CD8-positive, alpha-beta memory T cell (primary cell): ENCODE measurements around the gene FOXA1. TPM values are rescaled to one million over a fixed set of nuclear protein-coding genes. Genes with fewer than 3 reads are reported as not detected.

Source experiments
- CTCF ChIA-PET: fragments of 350-600 bp; sonication (Branson Sonifier 250); formaldehyde crosslinking; loops from one replicate; lab custom pipeline; 2021; ENCODE audit warnings: antibody characterized with exemption; lab: Charles Lee
- POLR2A ChIA-PET: fragments of 350-600 bp; sonication (Branson Sonifier 250); formaldehyde crosslinking; loops from one replicate; lab custom pipeline; 2021; ENCODE audit warnings: antibody characterized with exemption; lab: Charles Lee
- DNase-seq, 5 donors: peaks; one replicate each; pipeline versions ENCODE4 v3.0.0 to v3.0.0-alpha.2; 2020 to 2022; ENCODE audit warnings: mixed read lengths in 1 of 5
- H3K27ac ChIP-seq: one replicate; pipeline ENCODE4 v1.7.0; 2013; ENCODE audit warnings: low read depth, mild to moderate bottlenecking, low read length, moderate library complexity
- H3K27me3 ChIP-seq: 2 replicates; pipeline ENCODE4 v1.7.0; 2013; ENCODE audit warnings: low read length, mild to moderate bottlenecking; ENCODE audit not compliant: insufficient read depth, poor library complexity, severe bottlenecking
- H3K36me3 ChIP-seq: 2 replicates; pipeline ENCODE4 v1.7.0; 2013; ENCODE audit warnings: mild to moderate bottlenecking, low read length, moderate library complexity; ENCODE audit not compliant: insufficient read depth
- H3K4me1 ChIP-seq: 2 replicates; pipeline ENCODE4 v1.7.0; 2013; ENCODE audit warnings: mild to moderate bottlenecking, low read length, moderate library complexity; ENCODE audit not compliant: insufficient read depth
- H3K4me3 ChIP-seq: 2 replicates; pipeline ENCODE4 v1.7.0; 2013; ENCODE audit warnings: mild to moderate bottlenecking, low read length
- H3K9me3 ChIP-seq: 2 replicates; pipeline ENCODE4 v1.7.0; 2013; ENCODE audit warnings: mild to moderate bottlenecking, low read length
- H3K27ac Mint-ChIP-seq, 8 donors: one replicate each; pipeline ENCODE4 v1.8.0; 2020 to 2021; ENCODE audit warnings: mixed read lengths in 8 of 8, mild to moderate bottlenecking in 6 of 8, inconsistent platforms in 3 of 8, moderate library complexity in 3 of 8
- H3K27me3 Mint-ChIP-seq, 2 donors: one replicate each; pipeline ENCODE4 v1.8.0; 2020 to 2021; ENCODE audit warnings: mixed read lengths in 2 of 2, mild to moderate bottlenecking in 1 of 2, moderate library complexity in 1 of 2
- H3K36me3 Mint-ChIP-seq, 3 donors: one replicate each; pipeline ENCODE4 v1.8.0; 2020 to 2021; ENCODE audit warnings: mixed read lengths in 3 of 3, inconsistent platforms in 1 of 3, mild to moderate bottlenecking in 1 of 3
- H3K4me1 Mint-ChIP-seq, 3 donors: one replicate each; pipeline ENCODE4 v1.8.0; 2020 to 2021; ENCODE audit warnings: mixed read lengths in 3 of 3, inconsistent platforms in 1 of 3, mild to moderate bottlenecking in 1 of 3
- H3K4me3 Mint-ChIP-seq, 7 donors: one replicate each; pipeline ENCODE4 v1.8.0; 2020 to 2021; ENCODE audit warnings: mixed read lengths in 7 of 7, mild to moderate bottlenecking in 6 of 7, moderate library complexity in 4 of 7, inconsistent platforms in 2 of 7
- H3K9me3 Mint-ChIP-seq, 5 donors: one replicate each; pipeline ENCODE4 v1.8.0; 2020 to 2022; ENCODE audit warnings: mixed read lengths in 5 of 5, mild to moderate bottlenecking in 3 of 5, moderate library complexity in 2 of 5, inconsistent platforms in 1 of 5
- polyA plus RNA-seq: library from polyadenylated mRNA; unstranded; fragments of 300-500 nt; fragmentation: Illumina TruSeq; gene quantifications from one replicate; pipeline ENCODE4 v1.2.3, GENCODE V29; 2021
- total RNA-seq, 2 experiments: library from RNA; stranded (reverse); gene quantifications; one replicate each; pipeline ENCODE4 v1.2.3, GENCODE V29; 2021

FOXA1 gene
- total and polyA plus RNA-seq, 3 experiments from 2014 or later = 0.42 TPM; not detected in 2

DNA sequence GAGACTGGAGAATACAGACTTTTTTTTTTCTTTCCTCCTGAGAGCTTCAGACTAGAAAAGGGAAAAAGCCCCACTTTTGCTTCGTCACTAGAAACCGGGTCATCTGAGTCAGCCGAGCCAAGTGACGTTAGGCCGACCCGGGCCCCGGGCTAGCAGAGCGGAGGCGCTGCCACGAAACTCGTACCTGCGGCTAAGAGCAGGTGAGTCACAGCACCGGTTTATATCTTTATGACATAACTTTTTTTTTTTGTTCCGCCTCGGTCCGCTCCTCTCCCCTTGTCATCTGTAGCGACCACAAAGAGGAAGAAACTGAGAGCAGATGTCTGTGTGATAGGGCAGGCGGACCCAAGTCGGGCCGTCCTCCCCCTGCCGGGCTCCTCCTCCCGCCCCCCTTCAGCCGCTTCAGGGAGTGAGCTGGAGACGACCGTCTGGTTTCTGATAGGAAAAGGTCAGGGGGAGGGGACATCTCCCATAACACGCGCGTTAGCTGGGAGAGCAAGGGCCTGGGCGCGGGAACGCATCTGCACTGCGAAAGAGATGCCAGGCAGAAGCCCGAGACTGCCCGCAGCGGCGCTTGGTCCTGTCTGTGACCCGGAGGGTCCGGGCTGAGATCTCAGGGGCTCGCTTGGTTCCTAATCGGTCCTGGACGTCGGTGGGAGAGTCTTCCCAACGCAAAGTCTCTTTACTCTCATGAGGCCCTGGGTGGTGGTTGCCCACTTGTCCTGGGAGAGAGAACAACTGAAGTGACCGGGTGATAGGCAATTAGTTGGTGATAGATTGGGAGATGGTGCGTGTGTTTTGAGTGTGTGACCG, 966 bp upstream of the FOXA1 start:
- Histone ChIP-seq H3K27me3 (peaks cover 43% of the 10 kb centered on the region), H3K36me3 (no peaks in the 10 kb centered on the region), H3K27ac (no peak overlapping the region), H3K4me3 (peak overlapping the region; percentile 15), H3K4me1 (peaks cover 10% of the 10 kb centered on the region), H3K9me3 (no peaks in the 10 kb centered on the region)
- Mint-ChIP-seq H3K27me3 (peaks cover 69 to 72% of the 10 kb centered on the region in 2 donors), H3K27ac (peak overlapping the region in 3 of 8 donors; percentile 59 to 73 (median 70)), H3K4me3 (peak overlapping the region in 6 of 7 donors; percentile 35 to 67 (median 50)), H3K9me3 (peaks cover 9 to 45% (median 20%) of the 10 kb centered on the region in 5 donors), H3K4me1 (peaks cover 14 to 27% (median 26%) of the 10 kb centered on the region in 3 donors), H3K36me3 (peaks cover 0 to 7% (median under 1%) of the 10 kb centered on the region in 3 donors)
- peak in 1 of 5 donors; percentile 17 for DNase-seq
- ChIA-PET CTCF (no interaction called here), POLR2A (no interaction called here)

DNA sequence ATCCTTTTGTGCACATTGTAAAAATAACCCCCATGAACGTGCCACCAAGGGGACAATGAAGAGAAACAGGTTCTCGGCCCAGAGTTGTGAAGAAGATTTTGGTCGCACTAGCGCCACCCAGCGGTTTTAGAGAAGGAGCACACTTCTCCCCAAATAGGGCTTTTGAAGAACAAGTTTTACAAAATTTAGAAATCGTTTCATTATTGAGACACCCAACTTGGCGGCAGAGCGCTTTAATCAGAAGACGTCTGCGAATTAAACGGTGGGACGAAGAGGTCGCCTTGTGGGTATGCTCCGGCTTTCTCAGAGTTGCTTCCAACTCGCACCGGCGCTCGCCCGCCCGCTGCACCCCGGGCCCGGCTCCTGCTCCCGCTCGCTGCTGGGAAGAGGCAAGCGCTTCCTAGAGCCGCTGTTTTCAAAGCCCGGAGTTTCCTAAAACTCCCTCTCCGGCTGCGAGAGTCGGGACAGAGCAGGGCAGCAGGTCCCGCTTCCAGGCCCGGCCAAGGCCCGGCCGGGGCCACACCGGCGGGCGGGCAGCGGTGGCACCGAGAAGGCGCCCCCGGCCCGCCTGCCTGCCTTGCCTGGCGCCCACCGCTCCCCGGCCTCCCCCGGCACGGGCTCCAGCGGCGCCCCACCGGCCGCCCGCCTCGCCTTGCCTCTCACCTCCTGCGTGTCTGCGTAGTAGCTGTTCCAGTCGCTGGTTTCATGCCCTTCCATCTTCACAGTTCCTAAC, 645 bp downstream of the FOXA1 start:
- POLR2A ChIA-PET = no interaction called here

DNA sequence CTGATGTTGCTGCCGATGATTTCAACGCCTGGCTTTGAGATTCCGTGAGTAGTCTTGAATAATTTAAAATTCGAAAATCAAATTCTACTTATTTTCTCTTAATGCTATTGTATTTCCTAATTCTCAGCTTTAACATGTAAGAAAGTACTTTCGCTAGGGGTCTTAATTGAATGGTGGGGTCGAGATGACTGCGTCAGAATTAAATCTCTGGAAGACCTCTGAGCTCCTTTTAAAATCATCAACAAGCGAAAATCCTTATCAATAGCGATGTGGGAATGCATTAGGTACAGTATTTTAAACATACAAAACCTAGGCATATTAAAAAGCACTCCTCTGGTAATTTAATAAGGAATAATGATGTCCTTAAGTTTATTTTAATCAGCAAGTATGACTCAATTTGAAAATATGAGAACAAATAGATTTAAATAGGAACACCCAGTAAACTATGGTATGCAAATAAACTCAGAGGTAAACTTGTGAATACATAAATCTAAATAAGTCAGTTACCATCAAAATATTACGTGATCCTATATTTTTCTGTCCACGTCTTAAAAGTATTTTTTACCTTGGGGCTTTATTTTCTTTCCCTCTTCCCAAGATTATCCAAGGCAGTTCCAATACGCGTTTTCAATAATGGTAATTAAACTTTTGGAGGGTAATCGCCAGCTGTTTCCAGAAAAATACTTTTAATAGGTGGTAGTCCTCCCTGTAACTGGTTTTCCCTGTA, 1.4 kb downstream of the FOXA1 start:
- POLR2A ChIA-PET = no interaction called here
- H3K27me3 ChIP-seq = peaks cover 33% of the 10 kb centered on the region
- Mint-ChIP-seq H3K4me1 (peaks cover 10 to 20% (median 20%) of the 10 kb centered on the region in 3 donors), H3K27ac (peak overlapping the region in 2 of 8 donors; percentile 45), H3K36me3 (peaks cover 0 to 7% (median 1%) of the 10 kb centered on the region in 3 donors), H3K9me3 (peaks cover 19 to 46% (median 22%) of the 10 kb centered on the region in 5 donors), H3K4me3 (peak overlapping the region in 4 of 7 donors; percentile 49 to 76 (median 63)), H3K27me3 (peaks cover 61 to 71% of the 10 kb centered on the region in 2 donors)
- H3K27ac ChIP-seq = no peak overlapping the region
- no peak for DNase-seq
- H3K4me3 ChIP-seq = no peak overlapping the region
- no peaks in the 10 kb centered on the region for H3K36me3 ChIP-seq
- CTCF ChIA-PET = no interaction called here
- H3K4me1 ChIP-seq = peaks cover 7% of the 10 kb centered on the region
- H3K9me3 ChIP-seq = no peaks in the 10 kb centered on the region

More for the DNA sequence above, 645 bp downstream of the FOXA1 start:
- Histone ChIP-seq H3K4me3 (no peak overlapping the region), H3K27ac (no peak overlapping the region), H3K36me3 (no peaks in the 10 kb centered on the region), H3K27me3 (peaks cover 34% of the 10 kb centered on the region), H3K9me3 (no peaks in the 10 kb centered on the region), H3K4me1 (peaks cover 10% of the 10 kb centered on the region)
- peak overlapping the region in 2 of 8 donors; percentile 0 to 45 for H3K27ac Mint-ChIP-seq
- no peak for DNase-seq
- H3K9me3 Mint-ChIP-seq = peaks cover 14 to 46% (median 20%) of the 10 kb centered on the region in 5 donors
- H3K27me3 Mint-ChIP-seq = peaks cover 63 to 71% of the 10 kb centered on the region in 2 donors
- H3K4me1 Mint-ChIP-seq = peaks cover 13 to 27% (median 26%) of the 10 kb centered on the region in 3 donors
- peaks cover 0 to 7% (median 1%) of the 10 kb centered on the region in 3 donors for H3K36me3 Mint-ChIP-seq
- CTCF ChIA-PET = no interaction called here
- H3K4me3 Mint-ChIP-seq = peak overlapping the region in 6 of 7 donors; percentile 49 to 76 (median 58)

DNA sequence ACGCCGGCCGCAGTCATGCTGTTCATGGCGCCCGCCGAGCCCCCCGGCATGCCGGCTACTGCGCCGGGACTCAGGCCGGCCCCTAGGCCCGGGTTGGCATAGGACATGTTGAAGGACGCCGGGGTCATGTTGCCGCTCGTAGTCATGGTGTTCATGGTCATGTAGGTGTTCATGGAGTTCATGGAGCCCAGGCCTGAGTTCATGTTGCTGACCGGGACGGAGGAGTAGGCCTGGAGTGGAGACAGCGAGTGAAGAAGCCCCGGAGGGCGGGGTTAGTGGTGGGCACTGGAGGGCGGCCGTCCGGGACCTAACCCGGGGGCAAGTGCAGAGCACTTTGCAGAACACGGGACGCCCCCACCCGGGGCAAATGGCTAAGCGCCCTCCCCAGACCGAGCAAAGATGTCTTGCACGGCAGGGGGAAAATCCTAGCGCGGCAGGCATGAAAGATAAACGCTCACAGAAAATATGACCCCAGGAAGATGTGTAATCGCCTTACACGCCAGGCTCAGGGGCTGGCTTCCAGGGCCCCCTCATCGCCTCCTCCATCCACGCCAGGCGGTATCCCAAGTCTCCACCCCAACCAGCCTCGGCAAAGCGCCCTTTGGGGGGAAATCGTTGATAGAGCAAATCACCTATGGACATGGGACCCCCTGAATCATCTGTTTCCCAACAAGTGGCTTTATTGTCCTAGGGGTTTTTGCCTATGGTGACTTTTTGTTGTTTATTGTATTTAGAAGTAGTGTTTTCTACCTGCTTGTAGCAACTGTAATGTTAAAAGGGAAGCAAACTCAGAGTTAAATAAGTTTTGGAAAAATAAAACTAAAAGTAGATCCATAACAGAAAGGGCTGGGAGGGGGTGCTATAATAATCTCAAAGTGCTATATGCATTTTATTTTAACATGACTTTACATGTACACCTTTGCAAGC, 2.3 kb downstream of the FOXA1 start:
- H3K4me1 Mint-ChIP-seq = peaks cover 10 to 20% (median 20%) of the 10 kb centered on the region in 3 donors
- no peak overlapping the region for H3K27ac ChIP-seq
- no peak for DNase-seq
- peaks cover 63 to 71% of the 10 kb centered on the region in 2 donors for H3K27me3 Mint-ChIP-seq
- no peaks in the 10 kb centered on the region for H3K9me3 ChIP-seq
- H3K4me1 ChIP-seq = peaks cover 7% of the 10 kb centered on the region
- H3K27ac Mint-ChIP-seq = peak overlapping the region in 2 of 8 donors; percentile 6 to 45
- H3K27me3 ChIP-seq = peaks cover 26% of the 10 kb centered on the region
- peaks cover 0 to 7% (median 1%) of the 10 kb centered on the region in 3 donors for H3K36me3 Mint-ChIP-seq
- H3K9me3 Mint-ChIP-seq = peaks cover 19 to 49% (median 25%) of the 10 kb centered on the region in 5 donors
- H3K4me3 Mint-ChIP-seq = no peak overlapping the region
- ChIA-PET POLR2A (no interaction called here), CTCF (no interaction called here)
- H3K4me3 ChIP-seq = no peak overlapping the region
- H3K36me3 ChIP-seq = no peaks in the 10 kb centered on the region

DNA sequence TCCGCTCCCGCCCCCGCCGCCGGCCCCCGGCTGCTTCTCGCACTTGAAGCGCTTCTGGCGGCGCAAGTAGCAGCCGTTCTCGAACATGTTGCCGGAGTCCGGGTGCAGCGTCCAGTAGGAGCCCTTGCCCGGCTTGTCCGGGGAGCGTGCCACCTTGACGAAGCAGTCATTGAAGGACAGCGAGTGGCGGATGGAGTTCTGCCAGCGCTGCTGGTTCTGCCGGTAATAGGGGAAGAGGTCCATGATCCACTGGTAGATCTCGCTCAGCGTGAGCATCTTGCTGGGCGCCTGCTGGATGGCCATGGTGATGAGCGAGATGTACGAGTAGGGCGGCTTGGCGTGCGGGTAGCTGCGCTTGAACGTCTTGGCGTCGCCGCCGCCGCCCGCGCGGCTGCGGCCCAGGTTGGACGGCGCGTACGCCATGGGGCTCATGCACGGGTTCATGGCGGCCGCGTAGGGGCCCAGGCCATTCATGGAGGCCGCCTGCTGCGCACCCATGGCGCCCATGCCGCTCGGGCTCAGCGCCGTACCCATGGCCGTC, 3.0 kb downstream of the FOXA1 start:
- H3K9me3 Mint-ChIP-seq = peaks cover 19 to 52% (median 27%) of the 10 kb centered on the region in 5 donors
- no peak overlapping the region for H3K4me3 Mint-ChIP-seq
- no peaks in the 10 kb centered on the region for H3K9me3 ChIP-seq
- H3K4me3 ChIP-seq = no peak overlapping the region
- H3K27ac Mint-ChIP-seq = no peak overlapping the region
- H3K36me3 Mint-ChIP-seq = peaks cover 0 to 7% (median 1%) of the 10 kb centered on the region in 3 donors
- H3K4me1 ChIP-seq = peaks cover 7% of the 10 kb centered on the region
- CTCF ChIA-PET = no interaction called here
- POLR2A ChIA-PET = no interaction called here
- H3K4me1 Mint-ChIP-seq = peaks cover 10 to 18% (median 17%) of the 10 kb centered on the region in 3 donors
- H3K27me3 ChIP-seq = peaks cover 21% of the 10 kb centered on the region
- no peaks in the 10 kb centered on the region for H3K36me3 ChIP-seq
- no peak overlapping the region for H3K27ac ChIP-seq
- H3K27me3 Mint-ChIP-seq = peaks cover 60 to 71% of the 10 kb centered on the region in 2 donors
- DNase-seq = no peak

DNA sequence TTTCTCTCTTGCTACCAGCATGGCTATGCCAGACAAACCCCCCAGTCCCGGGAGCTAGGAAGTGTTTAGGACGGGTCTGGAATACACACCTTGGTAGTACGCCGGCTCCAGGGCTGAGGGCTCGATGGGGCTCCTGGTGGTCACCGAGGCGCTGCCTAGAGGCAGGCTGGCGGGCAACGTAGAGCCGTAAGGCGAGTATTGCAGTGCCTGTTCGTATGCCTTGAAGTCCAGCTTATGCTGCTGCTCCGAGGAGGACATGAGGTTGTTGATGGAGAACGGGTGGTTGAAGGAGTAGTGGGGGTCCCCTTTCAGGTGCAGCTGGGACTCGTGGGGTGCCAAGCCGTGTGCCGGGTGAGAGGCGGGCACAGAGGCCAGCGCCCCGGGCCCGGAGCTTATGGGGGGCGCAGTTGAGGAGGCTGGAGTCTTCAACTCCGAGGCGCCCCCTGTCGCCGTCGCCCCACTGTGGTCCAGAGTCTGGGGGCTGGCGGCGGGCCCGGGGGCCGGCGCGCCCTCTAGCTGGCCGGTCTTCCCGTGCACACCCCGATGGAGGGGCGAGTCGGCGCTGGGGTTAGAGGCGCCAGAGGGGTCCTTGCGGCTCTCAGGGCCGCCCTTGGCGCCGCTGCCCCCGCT, 3.6 kb downstream of the FOXA1 start:
- peaks cover 19 to 50% (median 27%) of the 10 kb centered on the region in 5 donors for H3K9me3 Mint-ChIP-seq
- Histone ChIP-seq H3K4me3 (no peak overlapping the region), H3K4me1 (peaks cover 7% of the 10 kb centered on the region), H3K27me3 (peaks cover 16% of the 10 kb centered on the region), H3K9me3 (no peaks in the 10 kb centered on the region), H3K36me3 (no peaks in the 10 kb centered on the region), H3K27ac (no peak overlapping the region)
- H3K4me1 Mint-ChIP-seq = peaks cover 6 to 13% (median 12%) of the 10 kb centered on the region in 3 donors
- H3K27me3 Mint-ChIP-seq = peaks cover 55 to 70% of the 10 kb centered on the region in 2 donors
- H3K4me3 Mint-ChIP-seq = peak overlapping the region in 3 of 7 donors; percentile 25 to 85 (median 62)
- ChIA-PET POLR2A (no interaction called here), CTCF (no interaction called here)
- no peak for DNase-seq
- H3K36me3 Mint-ChIP-seq = peaks cover 0 to 7% (median 1%) of the 10 kb centered on the region in 3 donors
- peak overlapping the region in 1 of 8 donors; percentile 43 for H3K27ac Mint-ChIP-seq
